Fibroblast of skin of scalp (primary cell): ENCODE results near the gene TBC1D1.

ENCODE experiments used
- DNase-seq: peaks from one replicate; pipeline ENCODE4 v3.0.0-alpha.2; 2013

Gene TBC1D1

DNA sequence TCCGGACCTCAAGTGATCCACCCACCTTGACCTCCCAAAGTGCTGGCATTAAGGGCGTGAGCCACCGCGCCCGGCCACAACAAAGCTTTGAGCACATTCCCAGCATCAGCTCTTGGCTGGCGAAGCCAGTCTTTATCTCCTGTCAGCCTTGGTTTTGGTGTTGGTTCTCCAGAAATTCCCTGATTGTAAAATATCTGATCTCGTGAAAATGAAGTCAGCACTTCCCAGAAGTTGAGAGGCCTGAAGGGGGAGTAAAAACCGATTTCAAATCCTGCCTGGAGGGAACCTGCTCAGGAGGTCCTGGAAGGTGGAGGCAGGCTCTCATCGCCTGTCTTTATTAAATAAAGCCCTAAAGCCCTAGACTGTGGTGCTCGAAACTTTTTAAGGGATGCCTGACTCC, 102.9 kb downstream of the TBC1D1 start:
- DNase-seq: no peak

DNA sequence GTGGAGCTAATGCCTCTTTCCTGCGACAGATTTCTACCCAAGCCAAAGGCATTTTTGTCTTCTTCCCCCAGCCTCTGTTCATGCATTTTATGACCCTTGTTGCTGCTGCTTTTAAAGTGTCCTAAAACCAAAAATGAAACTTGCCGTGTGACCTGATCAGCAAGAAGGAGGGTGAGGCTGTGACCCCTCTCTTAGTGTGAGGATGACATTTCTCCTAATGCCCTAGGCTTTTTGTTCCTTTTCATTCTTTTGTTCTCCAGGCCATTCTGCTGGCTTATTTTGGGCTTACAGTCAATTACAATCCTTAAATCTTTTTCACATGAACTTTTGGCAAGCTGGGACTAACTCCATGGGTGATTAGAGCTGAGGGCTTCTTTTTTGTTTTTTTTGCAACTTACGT, 103.7 kb downstream of the TBC1D1 start:
- no peak for DNase-seq

DNA sequence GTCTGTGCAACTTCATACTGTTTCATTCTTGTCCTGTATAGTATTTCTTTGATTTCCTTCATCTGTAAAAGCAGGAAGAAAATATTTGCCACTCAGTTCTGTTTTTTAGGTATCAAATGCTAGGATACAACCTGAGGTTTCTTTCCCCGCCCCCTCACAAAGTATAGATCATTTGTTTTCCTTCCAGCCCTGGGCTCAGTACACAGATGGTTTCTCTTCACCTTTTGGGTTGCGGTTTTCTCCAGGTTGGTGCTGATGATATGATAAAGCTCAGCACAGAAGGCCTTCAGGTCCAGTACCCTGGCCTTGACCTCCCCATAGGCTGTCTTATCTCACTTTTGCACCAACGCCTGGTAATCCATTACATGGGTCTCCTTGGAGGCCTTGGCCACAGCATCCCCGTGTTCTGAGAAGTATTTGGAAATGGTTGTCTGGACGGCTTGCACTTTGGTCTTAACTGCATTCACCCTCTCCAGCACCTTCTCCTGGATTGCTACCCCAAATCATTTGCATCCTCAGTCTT, 104.5 kb downstream of the TBC1D1 start:
- no peak for DNase-seq

DNA sequence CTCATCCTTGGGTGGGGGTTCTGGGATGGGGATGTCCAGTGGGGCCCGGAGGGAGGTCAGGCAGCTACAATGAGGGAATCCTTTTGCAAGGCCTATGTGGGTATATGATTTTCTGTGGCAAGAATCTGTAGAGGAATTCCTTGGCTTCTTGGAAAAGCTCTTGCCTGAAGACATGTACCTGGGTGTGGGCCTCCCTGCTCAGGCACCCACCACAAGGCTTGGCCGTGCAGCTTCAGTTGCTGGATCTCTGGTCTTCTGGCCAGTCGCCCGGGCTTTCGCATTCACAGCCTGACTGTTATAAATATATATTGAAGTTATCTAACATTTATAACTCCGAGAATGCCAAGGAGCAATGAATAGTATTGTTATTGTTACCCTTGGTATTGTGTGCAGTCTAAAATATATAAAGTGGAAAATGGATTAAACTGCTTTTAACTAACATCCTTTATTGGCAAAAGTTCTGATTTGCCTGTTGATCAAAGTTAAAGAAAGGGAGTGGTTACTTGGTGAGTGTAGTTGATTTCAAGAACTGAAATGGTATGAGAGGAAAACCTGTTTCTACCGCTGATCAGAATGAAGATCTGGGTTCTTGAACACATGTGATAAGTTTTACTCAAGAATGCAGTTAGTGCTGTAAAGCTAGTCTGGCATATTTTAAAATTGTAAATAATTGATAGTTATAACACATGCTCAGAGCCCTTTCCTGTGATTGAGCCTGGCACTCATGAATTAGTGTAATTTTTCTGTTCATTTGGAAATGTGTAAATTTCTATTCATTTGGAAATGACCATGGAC, 105.3 kb downstream of the TBC1D1 start:
- no peak for DNase-seq

DNA sequence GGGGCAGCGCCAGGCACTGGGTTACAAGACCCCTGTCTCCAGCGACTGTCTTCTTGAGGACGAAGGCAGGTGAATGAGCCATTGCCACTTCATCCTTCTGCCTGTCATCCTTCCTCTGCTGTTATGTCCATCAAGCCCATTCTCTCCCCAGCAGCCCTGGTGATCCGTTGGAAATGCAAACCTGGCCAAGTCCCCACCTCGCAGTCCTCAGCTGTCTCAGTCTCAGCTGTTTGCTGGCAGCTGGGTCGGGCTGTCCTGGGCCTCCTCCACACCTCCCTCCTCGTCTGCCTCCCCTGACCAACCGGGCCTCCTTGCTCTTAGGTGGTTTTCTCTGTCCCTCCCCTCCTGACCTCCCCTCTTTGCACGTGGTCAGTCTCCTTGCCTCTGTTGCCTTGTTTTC, 107.3 kb downstream of the TBC1D1 start:
- DNase-seq: no peak

DNA sequence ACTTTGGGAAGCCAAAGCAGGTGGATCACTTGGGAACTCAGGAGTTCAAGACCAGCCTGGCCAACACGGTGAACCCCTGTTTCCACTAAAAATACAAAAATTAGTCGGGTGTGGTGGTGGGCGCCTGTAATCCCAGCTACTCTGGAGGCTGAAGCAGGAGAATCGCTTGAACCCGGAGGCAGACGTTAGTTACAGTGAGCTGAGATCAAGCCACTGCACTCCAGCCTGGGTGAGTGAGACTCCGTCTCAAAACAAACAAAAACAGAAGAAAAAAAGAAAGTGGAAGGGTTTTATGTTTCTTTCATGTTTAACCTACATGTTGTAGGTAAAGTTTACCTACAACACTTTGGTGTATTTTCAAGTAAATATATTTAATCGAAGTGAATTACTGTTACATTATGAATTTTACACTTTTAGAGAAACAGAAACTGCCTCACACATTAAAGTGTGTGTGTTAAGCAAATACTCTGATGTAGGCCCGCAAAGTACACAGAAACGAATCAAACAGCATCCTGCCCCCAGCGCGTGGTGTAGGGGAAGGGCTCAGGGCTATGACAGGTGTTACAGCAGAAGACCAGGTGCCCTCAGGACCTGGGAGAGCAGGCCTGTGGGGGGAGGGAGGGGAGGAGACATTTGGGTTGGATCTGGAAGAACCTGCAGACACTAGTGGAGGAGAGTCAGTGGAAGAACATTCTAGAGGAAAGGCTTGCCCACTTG, 108.3 kb downstream of the TBC1D1 start:
- DNase-seq: no peak

DNA sequence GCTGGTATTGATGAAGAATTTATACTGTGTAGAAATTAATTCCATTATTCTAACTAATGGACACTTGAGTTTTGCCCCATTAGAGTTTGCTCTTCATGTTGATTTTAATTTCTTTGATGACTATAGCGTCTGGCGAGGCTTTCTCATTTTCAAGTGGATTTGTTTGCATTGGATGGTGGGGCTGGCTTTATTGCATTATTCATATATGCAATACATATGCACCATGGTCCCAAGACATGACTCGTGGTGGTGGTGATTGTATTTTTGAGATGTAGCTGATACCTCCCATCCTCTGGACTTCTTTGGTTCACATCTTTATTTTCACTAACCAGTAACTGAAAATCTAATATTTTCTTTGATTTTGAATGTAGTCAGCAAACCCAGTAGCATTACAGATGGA, 109.1 kb downstream of the TBC1D1 start:
- no peak for DNase-seq

DNA sequence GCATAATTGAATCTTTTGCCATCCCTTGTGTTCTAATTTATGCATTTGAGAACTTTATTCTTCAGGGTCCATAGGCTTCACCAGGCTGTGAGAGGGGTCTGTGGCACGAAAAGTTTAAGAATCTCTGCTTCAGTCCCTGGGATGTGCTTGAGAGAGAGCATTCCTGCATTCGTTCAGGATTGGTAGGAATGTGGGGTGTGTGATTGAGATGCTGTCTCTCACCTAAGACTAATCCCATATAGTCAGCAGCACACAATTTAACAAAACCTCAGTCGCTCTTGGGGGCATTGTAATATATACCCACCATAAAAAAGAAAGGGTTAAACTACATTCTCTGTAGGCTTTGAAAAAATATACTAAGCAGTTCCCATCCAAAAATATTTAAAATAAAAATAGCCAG, 111.0 kb downstream of the TBC1D1 start:
- DNase-seq: no peak

DNA sequence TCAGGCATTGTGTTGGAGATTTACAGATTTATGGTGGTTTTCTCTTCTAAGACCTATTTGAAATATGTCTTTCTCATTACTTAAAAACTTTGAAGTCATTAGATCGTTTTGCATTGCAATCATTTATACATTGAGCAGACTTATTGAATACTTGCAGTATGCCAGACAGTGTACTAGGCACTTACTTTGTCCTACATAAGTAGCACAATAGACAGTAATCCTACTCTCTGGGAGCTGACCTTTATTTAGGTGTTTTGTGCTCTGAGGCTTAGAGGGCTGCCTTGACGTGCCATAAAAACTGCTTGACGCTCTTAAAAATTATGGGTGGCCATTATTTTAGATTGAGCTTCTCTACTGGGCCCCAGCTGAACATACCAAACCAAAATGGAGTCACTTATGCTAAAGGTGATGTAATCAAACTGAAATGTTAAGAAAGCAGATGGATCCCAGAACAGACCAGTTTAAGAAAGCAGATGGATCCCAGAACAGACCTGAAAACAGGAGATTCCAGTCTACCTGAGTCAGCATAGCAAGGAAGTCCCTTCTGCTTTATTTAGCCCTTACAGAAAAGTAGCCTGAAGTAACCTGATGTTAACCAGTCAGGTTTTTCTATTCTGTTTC, 111.7 kb downstream of the TBC1D1 start:
- DNase-seq: no peak

DNA sequence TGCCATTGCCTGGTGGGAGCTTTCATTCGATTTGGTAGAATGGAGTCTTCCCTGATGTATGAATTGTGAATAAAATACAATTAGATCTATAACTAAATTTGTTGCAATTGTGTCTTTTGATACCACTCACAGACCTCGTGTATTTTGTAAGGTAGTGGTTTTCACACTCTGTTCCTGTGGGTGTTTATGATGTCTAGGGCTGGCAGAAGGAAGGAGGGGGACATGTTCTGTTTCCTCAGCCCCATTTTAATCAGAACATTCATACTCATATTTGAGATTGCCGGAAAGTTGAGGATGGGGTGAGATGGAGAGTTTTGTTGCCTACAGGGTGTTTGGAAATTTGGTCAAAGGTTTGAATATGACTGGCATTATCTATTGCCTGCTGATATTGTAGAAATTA, 112.2 kb downstream of the TBC1D1 start:
- no peak for DNase-seq

DNA sequence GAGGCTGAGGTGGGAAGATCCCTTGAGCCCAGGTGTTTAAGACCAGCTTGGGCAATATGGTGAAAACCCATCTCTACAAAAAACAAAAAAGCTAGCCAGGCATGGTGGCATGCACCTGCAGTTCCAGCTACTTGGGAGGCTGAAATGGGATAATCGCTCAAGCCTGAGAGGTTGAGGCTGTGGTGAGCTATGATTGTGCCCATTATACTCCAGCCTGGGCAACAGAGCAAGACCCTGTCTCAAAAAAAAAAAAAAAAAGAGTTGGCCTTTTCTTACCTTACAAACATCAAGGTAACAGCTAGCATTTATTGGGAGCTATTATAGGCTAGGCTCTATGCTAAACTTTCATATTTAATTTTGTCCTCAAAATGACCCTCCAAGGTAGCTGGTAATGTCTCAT, 112.7 kb downstream of the TBC1D1 start:
- no peak for DNase-seq

DNA sequence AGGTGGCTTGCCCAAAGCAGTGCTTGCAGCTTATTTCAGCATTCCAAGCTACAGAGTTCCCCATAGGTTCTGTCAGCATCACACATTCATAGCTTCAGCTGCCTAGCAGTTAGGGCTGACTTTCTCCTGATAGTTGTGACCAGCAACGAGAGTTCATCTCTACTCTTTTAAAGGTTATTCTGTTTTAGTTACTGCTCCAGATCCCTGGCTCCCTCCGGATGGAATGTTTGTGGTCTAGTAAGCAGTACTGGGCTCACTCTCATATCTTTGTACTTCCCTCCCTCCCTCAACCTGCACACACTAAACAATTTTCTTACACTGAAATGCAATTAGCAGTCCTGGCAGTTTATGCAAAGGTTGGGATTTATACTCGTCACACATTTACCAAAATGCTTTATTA, 113.2 kb downstream of the TBC1D1 start:
- no peak for DNase-seq

DNA sequence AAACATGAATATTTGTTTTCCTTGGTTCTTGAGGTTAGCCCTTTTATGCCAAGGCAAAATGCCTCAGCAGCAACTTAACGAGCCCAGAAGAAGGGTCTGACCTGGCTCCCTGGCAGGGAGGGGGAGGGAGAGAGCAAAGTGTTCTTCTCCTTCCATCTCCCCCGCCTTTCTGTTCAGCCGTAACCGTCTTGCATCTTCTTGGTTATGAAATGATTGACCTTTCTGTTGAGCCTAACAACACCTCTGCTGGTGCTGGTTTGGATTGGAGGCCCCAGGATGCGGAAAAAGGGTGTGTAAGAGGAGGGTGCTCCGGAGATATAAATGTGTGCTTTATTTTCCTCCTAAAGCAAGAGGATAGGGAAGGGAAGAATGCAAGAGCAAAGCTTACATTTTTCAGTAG, 114.0 kb downstream of the TBC1D1 start:
- no peak for DNase-seq

DNA sequence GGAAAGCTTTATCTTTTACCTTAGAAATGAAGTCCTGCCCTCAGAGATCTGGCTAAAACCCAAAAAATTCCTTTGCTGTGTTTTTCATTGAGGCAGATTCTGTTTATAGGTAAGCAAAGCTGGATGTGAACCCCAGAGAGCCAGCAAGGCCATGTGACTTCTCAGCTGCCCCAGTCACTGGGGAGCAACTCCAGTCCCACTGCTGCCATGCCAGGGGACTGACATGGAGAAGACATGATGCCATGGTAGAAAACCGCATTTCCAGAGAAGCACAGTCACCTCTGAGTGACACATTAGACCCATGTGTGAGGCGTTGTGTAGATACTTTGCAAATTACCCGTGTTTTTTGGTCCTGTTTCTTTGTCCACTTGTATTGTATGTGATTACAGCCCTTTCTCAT, 114.8 kb downstream of the TBC1D1 start:
- DNase-seq: no peak

DNA sequence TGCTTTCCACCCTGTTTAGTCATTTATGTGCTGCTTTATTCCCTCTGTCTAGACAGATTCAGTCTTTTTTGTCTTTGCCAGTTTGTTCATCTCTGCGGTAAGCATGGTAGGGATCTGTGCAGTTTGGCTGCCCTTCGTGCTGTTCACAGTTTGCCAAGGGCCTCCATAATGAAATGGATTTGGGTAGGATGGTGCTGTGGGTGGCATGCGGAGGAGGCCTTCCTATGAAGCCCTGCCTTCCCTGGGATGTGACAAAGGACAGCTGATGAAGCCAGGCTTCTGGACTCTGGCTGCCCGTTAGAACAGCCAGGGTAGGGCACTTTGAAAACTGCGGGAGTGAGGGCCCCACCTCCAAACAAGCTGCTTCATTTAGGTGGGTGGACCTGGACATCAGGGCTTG, 116.8 kb downstream of the TBC1D1 start:
- no peak for DNase-seq

DNA sequence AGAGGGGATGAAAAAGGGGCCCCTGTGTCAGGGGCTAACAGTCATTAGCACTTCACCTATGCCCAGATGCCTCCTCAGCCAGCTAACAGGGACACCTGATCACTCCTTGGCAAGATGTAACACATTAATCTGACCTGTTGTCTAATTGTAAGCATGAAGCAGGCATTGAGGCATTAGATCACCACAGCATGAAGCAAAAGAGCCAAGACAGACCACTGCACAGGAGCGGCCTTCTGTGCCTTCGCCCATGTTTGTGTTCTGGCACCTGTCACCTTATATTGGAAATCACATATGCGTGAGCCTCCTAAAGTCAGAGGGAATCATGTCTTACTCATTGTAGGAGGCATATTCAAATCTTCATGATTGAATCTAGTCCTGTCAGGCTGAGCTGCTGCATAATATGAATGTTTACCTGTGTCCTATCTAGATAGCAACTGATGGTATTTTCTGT, 117.7 kb downstream of the TBC1D1 start:
- DNase-seq: no peak

DNA sequence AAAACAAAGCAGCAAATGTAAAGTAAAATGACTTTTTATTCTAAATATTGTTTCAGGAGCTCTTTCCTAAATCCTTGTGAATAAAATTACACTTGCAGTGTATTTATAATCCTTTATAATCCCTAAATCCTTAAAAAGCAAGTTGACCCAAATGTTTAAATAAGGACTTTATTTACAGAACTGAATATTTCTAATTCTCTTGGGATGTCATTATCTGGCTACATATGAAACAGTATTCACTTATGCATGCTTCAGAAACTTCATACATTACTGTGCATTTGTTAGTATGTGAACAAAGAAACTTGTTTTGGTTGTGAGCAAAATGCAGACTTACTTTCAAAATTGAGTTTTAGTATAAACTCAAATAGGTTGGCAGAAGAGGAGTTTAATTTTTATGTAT, 118.5 kb downstream of the TBC1D1 start:
- DNase-seq: peak; percentile 34

DNA sequence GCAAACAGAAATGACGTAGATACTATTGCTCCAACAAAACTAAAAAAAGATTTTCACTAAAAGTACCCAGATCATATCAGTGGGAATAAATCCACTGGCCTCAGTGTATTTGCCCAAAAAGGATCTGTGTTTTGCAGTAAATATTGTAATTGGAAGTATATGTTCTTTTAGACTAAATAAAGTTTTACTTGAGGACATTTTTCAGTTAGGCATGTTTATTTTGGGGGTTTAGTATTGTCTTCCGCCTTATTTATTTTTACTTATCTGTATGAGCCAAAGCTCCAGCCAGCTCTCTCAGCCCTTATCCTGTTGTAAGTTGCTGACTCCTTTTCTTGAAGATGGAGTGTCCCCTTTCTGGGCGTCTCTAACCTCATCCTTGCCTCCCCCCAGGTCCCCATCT, 119.1 kb downstream of the TBC1D1 start:
- DNase-seq: no peak

DNA sequence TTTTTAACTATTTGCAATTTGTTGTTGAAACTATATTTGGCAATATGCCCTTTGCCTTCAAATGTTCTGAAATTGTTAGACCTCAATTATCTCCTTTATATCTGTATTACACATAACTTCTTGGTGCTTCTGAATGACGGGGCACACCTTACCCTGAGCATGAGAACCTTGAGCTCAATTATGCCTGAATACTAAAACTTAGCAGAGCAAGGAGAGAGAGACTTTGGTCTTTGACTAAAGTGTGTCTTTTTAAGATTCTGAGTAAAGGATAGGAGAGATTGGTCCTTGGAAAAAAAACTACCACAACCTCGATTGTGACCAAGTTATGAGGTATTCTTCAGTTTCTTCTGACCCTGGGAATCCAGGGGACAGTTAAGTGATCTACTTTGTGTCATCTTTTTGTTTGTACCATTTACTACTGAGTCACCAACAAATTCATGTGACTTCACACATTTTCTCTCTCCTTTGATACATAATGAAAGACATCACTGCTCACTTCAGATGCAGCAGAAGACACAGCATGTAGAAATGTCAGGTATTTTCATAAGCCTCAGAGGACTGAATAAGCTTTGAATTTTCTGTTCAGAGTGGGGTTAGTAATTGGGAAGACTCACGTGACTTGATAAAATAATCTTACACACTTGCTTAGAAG, 120.8 kb downstream of the TBC1D1 start:
- no peak for DNase-seq

DNA sequence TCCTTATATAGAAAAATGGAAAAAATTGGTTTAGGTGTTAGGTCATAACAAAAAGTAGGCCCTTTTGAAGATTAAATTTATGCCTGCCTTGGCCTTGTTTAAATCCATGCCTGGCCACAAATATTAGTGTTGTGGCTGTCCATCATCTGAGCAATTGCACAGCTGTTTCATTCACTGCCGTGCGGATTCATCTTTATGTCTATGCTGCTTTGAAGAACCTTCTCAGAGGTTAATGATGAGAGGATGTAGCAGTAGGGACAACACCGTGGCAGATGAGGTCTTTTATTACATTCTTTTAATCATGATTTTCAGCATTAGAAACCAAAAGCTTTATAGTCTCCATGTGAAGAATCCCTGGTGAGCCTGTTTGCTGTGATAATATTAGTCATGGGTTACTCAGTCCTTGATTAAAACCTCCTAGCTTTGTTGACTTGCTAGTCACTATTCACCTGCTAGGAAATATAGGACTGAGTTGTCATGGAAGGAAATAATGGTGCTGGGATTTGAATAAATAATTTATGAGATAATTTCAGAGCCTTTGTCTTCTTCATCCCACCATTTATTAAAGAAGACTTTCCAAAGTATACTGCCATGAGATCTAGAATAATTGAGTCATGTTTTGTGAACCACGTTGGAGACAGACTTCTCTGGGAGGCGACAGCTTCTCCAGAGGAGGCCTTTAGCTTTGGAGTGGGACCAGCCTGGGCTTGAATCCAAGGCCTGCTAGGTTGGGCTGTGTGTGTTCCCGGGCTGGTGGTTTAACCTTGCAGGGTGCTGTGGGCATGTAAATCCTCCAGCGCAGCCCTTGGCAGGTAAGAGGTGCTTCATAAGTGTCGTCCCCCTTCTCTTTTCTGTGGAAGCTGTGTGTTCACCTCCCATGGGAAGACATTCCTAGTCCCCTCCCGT, 122.8 kb downstream of the TBC1D1 start:
- DNase-seq: peak; percentile 45

DNA sequence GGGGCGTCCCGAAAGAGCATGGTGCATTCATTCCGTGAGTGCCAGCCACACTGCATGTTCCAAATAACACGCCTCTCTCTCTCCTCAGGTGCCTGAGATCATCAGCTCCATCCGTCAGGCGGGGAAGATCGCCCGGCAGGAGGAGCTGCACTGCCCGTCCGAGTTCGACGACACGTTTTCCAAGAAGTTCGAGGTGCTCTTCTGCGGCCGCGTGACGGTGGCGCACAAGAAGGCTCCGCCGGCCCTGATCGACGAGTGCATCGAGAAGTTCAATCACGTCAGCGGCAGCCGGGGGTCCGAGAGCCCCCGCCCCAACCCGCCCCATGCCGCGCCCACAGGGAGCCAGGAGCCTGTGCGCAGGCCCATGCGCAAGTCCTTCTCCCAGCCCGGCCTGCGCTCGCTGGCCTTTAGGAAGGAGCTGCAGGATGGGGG, 123.6 kb downstream of the TBC1D1 start:
- no peak for DNase-seq
